SK-N-MC (cell line): Measurements from ENCODE around the gene CHRM1.

ENCODE experiments used
- DNase-seq: peaks from one replicate; pipeline ENCODE4 v3.0.0-alpha.2; 2011; ENCODE audit warnings: low read depth, low spot score
- H3K27ac ChIP-seq: fragments of 200-600 bp; sonication (generic); 2 replicates; pipeline ENCODE4 v1.5.1; 2016; ENCODE audit warnings: mixed run types
- H3K36me3 ChIP-seq: fragments of 200-600 bp; sonication (generic); 2 replicates; pipeline ENCODE4 v1.6.1; 2017; ENCODE audit warnings: antibody characterized with exemption, low read length, mixed read lengths; ENCODE audit not compliant: insufficient read depth
- H3K4me3 ChIP-seq: fragments of 200-600 bp; sonication (generic); 2 replicates; pipeline ENCODE4 v1.5.1; 2016
- H3K9ac ChIP-seq: fragments of 200-600 bp; sonication (generic); 2 replicates; pipeline ENCODE4 v1.8.0; 2017; ENCODE audit warnings: mixed run types, mixed read lengths; ENCODE audit not compliant: insufficient read length
- H3K9me3 ChIP-seq: fragments of 200-600 bp; sonication (generic); 2 replicates; pipeline ENCODE4 v1.6.1; 2017; ENCODE audit warnings: low read depth, mild to moderate bottlenecking, antibody characterized with exemption, low read length, moderate library complexity, mixed read lengths
- EZH2 ChIP-seq: fragments of 200-600 bp; sonication (generic); IDR thresholded peaks from one replicate; pipeline ENCODE4 v1.6.1; 2017; ENCODE audit warnings: antibody characterized with exemption
- FOXP2 ChIP-seq: optimal IDR thresholded peaks from 2 replicates; pipeline ENCODE3; 2011; ENCODE audit warnings: mild to moderate bottlenecking, moderate library complexity; ENCODE audit not compliant: insufficient read depth; ENCODE audit errors: extremely low read length, control extremely low read depth
- POLR2AphosphoS5 ChIP-seq: IDR thresholded peaks from 2 replicates; pipeline ENCODE4 v1.6.1; 2012; ENCODE audit warnings: mild to moderate bottlenecking, low read depth, low read length, borderline replicate concordance

CHRM1 gene

GRCh38 chr11:62911137-62912130, 9.7 kb downstream of the CHRM1 start:
- TF ChIP-seq POLR2AphosphoS5 (no peak), FOXP2 (no peak), EZH2 (no peak)
- Histone ChIP-seq H3K27ac (peak overlapping the region; percentile 37), H3K9me3 (no peaks in the 10 kb centered on the region), H3K4me3 (no peak overlapping the region), H3K36me3 (no peaks in the 10 kb centered on the region), H3K9ac (no peak overlapping the region)
- DNase-seq = no peak

GRCh38 chr11:62910141-62910882, 10.9 kb downstream of the CHRM1 start:
- no peak for DNase-seq
- Histone ChIP-seq H3K27ac (no peak overlapping the region), H3K4me3 (no peak overlapping the region), H3K9ac (no peak overlapping the region), H3K36me3 (no peaks in the 10 kb centered on the region), H3K9me3 (no peaks in the 10 kb centered on the region)
- TF ChIP-seq POLR2AphosphoS5 (no peak), FOXP2 (no peak), EZH2 (no peak)

GRCh38 chr11:62909107-62909894, 11.9 kb downstream of the CHRM1 start:
- TF ChIP-seq FOXP2 = peak; percentile 19
- TF ChIP-seq EZH2 = no peak
- TF ChIP-seq POLR2AphosphoS5 = no peak
- no peaks in the 10 kb centered on the region for H3K9me3 ChIP-seq
- H3K36me3 ChIP-seq = no peaks in the 10 kb centered on the region
- H3K27ac ChIP-seq = peak overlapping the region; percentile 52
- DNase-seq = peak; percentile 80
- peak overlapping the region; percentile 23; the same call in 1 of the 2 replicates for H3K4me3 ChIP-seq
- H3K9ac ChIP-seq = no peak overlapping the region

- no peak overlapping the region for H3K4me3 ChIP-seq
- H3K9me3 ChIP-seq = no peaks in the 10 kb centered on the region
- TF ChIP-seq EZH2 = no peak
- no peak for TF ChIP-seq POLR2AphosphoS5
- TF ChIP-seq FOXP2 = no peak
- H3K36me3 ChIP-seq = no peaks in the 10 kb centered on the region
- no peak overlapping the region for H3K9ac ChIP-seq
- no peak for DNase-seq
- H3K27ac ChIP-seq = peak overlapping the region; percentile 10; the same call in 1 of the 2 replicates
These were observed 12.6 kb downstream of the CHRM1 start for GRCh38 chr11:62908468-62909072.

- H3K9me3 ChIP-seq = no peaks in the 10 kb centered on the region
- no peak overlapping the region for H3K4me3 ChIP-seq
- H3K9ac ChIP-seq = no peak overlapping the region
- no peak for TF ChIP-seq FOXP2
- TF ChIP-seq POLR2AphosphoS5 = no peak
- TF ChIP-seq EZH2 = no peak
- no peak for DNase-seq
- no peak overlapping the region for H3K27ac ChIP-seq
- no peaks in the 10 kb centered on the region for H3K36me3 ChIP-seq
These were observed 15.1 kb downstream of the CHRM1 start for GRCh38 chr11:62905927-62906531.

- no peak overlapping the region for H3K4me3 ChIP-seq
- TF ChIP-seq EZH2 (no peak), FOXP2 (no peak), POLR2AphosphoS5 (no peak)
- no peaks in the 10 kb centered on the region for H3K9me3 ChIP-seq
- H3K9ac ChIP-seq = no peak overlapping the region
- no peak overlapping the region for H3K27ac ChIP-seq
- DNase-seq = no peak
- H3K36me3 ChIP-seq = no peaks in the 10 kb centered on the region
These were observed 15.9 kb downstream of the CHRM1 start for GRCh38 chr11:62905296-62905695.

- no peak for TF ChIP-seq EZH2
- no peak for TF ChIP-seq FOXP2
- no peak for TF ChIP-seq POLR2AphosphoS5
- no peaks in the 10 kb centered on the region for H3K9me3 ChIP-seq
- H3K36me3 ChIP-seq = no peaks in the 10 kb centered on the region
- DNase-seq = no peak
- no peak overlapping the region for H3K27ac ChIP-seq
- H3K4me3 ChIP-seq = no peak overlapping the region
- no peak overlapping the region for H3K9ac ChIP-seq
These were observed 18.2 kb downstream of the CHRM1 start for GRCh38 chr11:62902932-62903331.
